GM18519 (cell line): ENCODE data around the gene IL1RL1.
"Not testable (repeated sequence)": the region's sequence is repeated elsewhere in the genome, so short reads cannot be mapped to it uniquely, and the experiment has no call there.

Source experiments
- ATAC-seq: cut with Tn5 transposase; IDR thresholded peaks from one replicate; pipeline ENCODE4 v1.9.1; 2021; ENCODE audit warnings: mild to moderate bottlenecking, moderate library complexity; ENCODE audit not compliant: unreplicated experiment, low FRiP score

Gene IL1RL1

GRCh38 chr2:102291319-102292075 lies 19.9 kb upstream of the IL1RL1 start:
- no peak for ATAC-seq

GRCh38 chr2:102294802-102295489 lies 16.4 kb upstream of the IL1RL1 start:
- ATAC-seq: no peak

GRCh38 chr2:102295566-102295965 lies 15.8 kb upstream of the IL1RL1 start:
- no peak for ATAC-seq

GRCh38 chr2:102296449-102296848 lies 14.9 kb upstream of the IL1RL1 start:
- no peak for ATAC-seq

GRCh38 chr2:102297891-102298290 lies 13.5 kb upstream of the IL1RL1 start:
- ATAC-seq: no peak

GRCh38 chr2:102301867-102302362 lies 9.4 kb upstream of the IL1RL1 start:
- ATAC-seq: peak; percentile 96

- no peak for ATAC-seq
Observed at GRCh38 chr2:102302458-102302857, 8.9 kb upstream of the IL1RL1 start.

DNA sequence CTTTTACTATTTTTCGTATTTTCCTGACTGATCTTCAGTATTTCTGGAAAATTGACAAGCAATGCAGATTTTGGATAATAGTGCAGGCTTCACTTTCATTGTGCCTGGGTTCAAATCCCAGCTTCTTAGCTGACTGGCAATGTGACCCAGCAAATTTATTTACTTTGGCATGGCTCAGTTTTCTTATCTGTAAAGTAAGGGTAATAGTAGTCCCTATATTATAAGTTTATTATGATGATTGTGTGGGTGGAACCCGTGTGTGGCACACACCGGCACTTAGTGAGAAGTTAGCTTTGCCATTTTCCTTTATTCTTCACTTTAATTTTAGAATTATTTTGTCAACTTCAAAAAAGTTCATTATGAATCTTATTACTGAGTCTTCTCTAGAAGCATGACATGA lies 7.8 kb upstream of the IL1RL1 start:
- ATAC-seq: no peak

DNA sequence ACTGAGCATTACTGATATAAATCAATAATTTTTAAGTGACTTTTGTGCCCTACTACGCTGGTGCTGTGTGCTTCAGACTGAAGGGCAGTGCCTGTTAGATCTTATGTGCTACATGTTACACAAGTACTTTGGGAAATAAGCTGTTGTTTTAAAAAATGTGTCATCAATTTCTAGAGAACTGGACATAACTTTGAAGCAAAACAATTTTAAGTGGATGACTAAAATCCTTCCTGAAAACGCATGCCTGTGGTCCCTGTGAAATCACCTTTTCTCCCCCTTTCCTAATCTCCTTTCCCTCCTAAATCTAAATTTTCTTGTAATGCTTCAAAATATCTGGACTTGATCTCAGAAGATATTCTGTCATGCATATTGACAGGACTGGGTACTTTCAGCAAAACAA lies 7.1 kb upstream of the IL1RL1 start:
- ATAC-seq: no peak

GRCh38 chr2:102304711-102305611 lies 6.4 kb upstream of the IL1RL1 start:
- ATAC-seq: no peak

GRCh38 chr2:102306125-102306524 lies 5.2 kb upstream of the IL1RL1 start:
- no peak for ATAC-seq

- no peak for ATAC-seq
Observed at GRCh38 chr2:102313025-102313424, 1.7 kb downstream of the IL1RL1 start.

- ATAC-seq: no peak
Observed at GRCh38 chr2:102313471-102313870, 2.1 kb downstream of the IL1RL1 start.

DNA sequence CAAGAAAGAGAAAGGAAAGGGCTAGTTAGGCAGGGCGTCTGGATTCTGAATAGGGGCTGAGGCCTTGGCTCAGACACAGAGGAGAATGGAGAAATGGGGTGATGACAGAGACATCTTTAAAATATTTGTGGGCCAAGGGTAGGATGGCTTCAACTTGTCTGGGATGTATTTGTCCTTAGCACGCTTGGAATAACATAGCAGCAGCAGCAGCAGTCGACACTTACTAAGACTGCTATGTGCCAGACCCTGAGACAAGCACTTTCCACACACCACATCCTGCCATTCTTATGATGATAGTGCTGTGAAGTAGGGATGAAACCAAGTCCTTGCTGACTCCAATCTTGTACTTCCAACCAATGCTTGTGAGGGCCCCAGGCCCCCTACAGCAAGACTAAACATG lies 2.6 kb downstream of the IL1RL1 start:
- ATAC-seq: no peak

DNA sequence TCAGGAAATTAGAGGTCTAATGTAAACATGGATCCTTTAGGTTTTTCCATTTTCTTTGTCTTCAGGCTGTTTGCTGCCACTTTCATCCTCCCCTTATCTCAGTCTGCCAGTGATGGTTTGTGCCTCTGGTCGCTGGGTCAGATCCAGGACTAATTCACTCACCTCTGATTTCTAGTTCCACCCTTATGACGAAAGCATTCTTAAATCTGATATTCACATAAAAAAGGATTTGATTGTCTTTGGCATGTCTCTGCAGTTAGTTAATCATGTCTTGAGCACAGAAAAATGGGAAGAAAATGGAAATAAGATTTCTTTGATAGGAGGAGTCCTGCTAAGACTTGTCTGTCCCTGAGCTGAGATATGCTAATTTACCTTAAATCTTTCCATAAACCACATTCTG lies 4.6 kb downstream of the IL1RL1 start:
- no peak for ATAC-seq

- ATAC-seq: no peak
Observed at GRCh38 chr2:102317715-102318114, 6.4 kb downstream of the IL1RL1 start.

GRCh38 chr2:102318437-102318836 lies 7.1 kb downstream of the IL1RL1 start:
- ATAC-seq: no peak

GRCh38 chr2:102321941-102322719 lies 10.8 kb downstream of the IL1RL1 start:
- ATAC-seq: no peak

DNA sequence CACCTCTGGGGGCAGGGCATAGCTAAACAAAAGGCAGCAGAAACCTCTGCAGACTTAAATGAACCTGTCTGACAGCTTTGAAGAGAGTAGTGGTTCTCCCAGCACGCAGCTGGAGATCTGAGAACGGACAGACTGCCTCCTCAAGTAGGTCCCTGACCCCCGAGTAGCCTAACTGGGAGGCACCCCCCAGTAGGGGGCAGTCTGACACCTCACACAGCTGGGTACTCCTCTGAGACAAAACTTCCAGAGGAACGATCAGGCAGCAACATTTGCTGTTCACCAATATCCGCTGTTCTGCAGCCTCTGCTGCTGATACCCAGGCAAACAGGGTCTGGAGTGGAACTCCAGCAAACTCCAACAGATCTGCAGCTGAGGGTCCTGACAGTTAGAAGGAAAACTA lies 13.6 kb downstream of the IL1RL1 start:
- not testable (repeated sequence) for ATAC-seq

DNA sequence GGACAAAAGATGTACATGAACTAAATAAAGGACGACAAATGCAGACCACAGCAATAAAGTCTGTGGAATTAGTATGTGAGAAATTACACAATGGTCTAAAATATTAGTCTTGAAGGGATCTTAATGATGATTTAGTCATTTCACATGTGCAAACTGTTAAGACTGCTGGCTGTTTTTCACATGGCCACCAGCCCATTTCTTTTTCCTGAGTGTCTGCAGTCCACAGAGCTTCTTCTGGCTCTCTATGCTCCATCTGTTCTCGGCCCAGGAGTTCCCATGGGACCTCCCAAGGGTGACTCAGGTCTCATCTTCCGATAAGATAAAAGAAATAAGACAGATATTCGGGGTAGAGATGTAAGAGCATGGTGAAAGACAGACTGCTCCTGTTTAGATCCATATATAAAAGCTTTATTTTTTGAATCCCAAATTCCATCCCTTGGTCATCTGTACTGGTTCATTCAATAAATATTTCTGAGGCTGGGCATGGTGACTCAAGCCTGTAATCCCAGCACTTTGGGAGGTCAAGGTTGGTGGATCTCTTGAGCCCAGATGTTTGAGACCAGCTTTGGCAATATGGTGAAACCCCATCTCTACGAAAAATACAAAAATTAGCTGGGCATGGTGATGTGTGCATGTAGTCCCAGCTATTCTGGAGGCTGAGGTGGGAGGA lies 20.1 kb downstream of the IL1RL1 start:
- no peak for ATAC-seq
